ENCODE measurements around the gene ALDH7A1. TPM values are rescaled to one million over a fixed set of nuclear protein-coding genes. Genes with fewer than 3 reads are reported as not detected.

The ALDH7A1 gene
- total and polyA plus RNA-seq, 7 donors, result 16.0 to 37.0 (median 22.2) TPM

DNA sequence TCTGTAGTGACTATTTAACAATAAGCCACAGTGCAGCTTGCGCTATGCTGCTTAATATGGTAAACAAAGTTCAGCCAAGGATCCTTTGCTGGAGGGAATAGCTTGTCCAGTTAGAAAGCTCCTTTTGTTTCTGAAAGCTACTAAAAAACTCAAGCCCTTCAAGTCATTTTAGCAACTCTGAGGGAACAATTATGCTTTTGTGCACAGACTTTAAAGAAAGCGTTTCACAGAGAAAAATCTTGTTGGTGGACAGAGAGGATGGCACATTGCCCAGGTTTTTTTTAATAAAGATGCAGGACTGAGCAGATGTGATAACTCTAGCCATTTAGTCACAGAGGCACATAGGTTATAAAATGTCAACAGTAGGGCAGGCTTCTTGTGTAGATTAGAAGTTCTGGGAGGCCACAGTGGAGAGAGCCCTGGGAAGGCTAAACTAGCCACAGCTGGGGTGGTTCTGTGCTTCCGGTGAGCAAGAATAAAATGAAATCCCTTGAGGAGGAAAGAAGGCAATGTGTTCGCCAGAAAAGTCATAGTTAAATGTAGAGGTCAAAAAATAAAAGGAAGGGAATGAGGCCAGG lies 63.4 kb downstream of the ALDH7A1 start:
- Histone ChIP-seq H3K9me3 (no peaks in the 10 kb centered on the region), H3K27me3 (no peaks in the 10 kb centered on the region), H3K4me3 (no peak overlapping the region), H3K27ac (peak overlapping the region; percentile 49 to 73 (median 69)), H3K4me1 (peaks cover 0 to 21% (median 16%) of the 10 kb centered on the region in 4 donors), H3K36me3 (no peaks in the 10 kb centered on the region)
- WGBS, 2 donors, result 24 to 57% methylated on average over 4 of the region's 4 CpGs
- DNase-seq, result no peak
- intact Hi-C loops (cut with DNase I), result no loop called here
- TF ChIP-seq POLR2A (IDR thresholded peaks at IDR 0.05), result no peak
- TF ChIP-seq POLR2AphosphoS5 (IDR thresholded peaks at IDR 0.05), result peak in 1 of 4 donors; percentile 15
- TF ChIP-seq EP300 (IDR thresholded peaks at IDR 0.05), result no peak
- TF ChIP-seq, protein P1, sequence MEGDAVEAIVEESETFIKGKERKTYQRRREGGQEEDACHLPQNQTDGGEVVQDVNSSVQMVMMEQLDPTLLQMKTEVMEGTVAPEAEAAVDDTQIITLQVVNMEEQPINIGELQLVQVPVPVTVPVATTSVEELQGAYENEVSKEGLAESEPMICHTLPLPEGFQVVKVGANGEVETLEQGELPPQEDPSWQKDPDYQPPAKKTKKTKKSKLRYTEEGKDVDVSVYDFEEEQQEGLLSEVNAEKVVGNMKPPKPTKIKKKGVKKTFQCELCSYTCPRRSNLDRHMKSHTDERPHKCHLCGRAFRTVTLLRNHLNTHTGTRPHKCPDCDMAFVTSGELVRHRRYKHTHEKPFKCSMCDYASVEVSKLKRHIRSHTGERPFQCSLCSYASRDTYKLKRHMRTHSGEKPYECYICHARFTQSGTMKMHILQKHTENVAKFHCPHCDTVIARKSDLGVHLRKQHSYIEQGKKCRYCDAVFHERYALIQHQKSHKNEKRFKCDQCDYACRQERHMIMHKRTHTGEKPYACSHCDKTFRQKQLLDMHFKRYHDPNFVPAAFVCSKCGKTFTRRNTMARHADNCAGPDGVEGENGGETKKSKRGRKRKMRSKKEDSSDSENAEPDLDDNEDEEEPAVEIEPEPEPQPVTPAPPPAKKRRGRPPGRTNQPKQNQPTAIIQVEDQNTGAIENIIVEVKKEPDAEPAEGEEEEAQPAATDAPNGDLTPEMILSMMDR (IDR thresholded peaks at IDR 0.05), result no peak

DNA sequence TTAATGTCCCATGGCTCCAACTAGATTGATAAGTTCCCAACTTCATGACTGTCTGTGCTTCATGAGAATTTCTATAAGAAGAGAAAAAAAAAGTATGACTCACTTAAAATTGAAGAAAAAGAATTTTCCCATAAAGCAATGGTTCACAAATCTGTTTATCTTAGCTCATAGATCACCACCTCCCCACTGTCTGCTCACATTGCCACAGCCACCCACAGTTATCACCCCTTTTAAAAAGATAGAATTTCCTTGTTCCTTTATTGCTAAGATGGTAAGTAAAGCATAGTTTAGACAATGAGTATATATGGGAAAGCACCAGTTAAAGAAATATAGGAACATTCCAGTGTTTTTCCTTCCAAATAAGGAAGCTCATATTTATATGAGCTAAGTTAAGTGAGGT lies 67.1 kb downstream of the ALDH7A1 start:
- intact Hi-C loops (cut with DNase I), result no loop called here
- Histone ChIP-seq H3K4me1 (peaks cover 0 to 36% (median 25%) of the 10 kb centered on the region in 4 donors), H3K27me3 (no peaks in the 10 kb centered on the region), H3K9me3 (no peaks in the 10 kb centered on the region), H3K36me3 (no peaks in the 10 kb centered on the region), H3K4me3 (no peak overlapping the region), H3K27ac (no peak overlapping the region)
- TF ChIP-seq EP300 (IDR thresholded peaks at IDR 0.05) (no peak), POLR2AphosphoS5 (IDR thresholded peaks at IDR 0.05) (no peak), POLR2A (IDR thresholded peaks at IDR 0.05) (no peak)
- TF ChIP-seq, protein P1 (IDR thresholded peaks at IDR 0.05), result no peak
- DNase-seq, result no peak

DNA sequence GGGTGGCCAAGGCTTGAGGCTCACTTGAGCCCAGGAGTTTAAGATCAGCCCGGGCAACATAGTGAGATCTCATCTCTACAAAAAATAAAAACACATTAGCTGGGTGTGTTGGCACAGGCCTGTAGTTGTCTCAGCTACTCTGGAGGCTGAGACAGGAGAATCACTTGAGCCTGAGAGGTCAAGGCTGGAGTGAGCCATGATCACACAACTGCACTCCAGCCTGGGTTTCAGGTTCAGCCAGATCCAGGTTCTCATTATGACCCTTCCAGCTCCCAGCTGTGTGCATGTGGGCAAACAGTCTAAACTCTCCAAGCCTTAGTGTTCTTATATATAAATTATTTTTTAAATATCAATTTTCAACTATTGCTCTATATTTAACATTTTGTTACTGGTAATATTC lies 67.9 kb downstream of the ALDH7A1 start:
- intact Hi-C loops (cut with DNase I), result no loop called here
- no peaks in the 10 kb centered on the region for H3K27me3 ChIP-seq
- H3K9me3 ChIP-seq, result no peaks in the 10 kb centered on the region
- WGBS, 2 donors, result 96% methylated on average over 1 of the region's 1 CpG
- TF ChIP-seq POLR2A (IDR thresholded peaks at IDR 0.05) (no peak), EP300 (IDR thresholded peaks at IDR 0.05) (no peak), POLR2AphosphoS5 (IDR thresholded peaks at IDR 0.05) (no peak)
- TF ChIP-seq, protein P1 (IDR thresholded peaks at IDR 0.05), result no peak
- H3K27ac ChIP-seq, result no peak overlapping the region
- no peaks in the 10 kb centered on the region for H3K36me3 ChIP-seq
- H3K4me3 ChIP-seq, result no peak overlapping the region
- DNase-seq, result no peak
- peaks cover 0 to 31% (median 23%) of the 10 kb centered on the region in 4 donors for H3K4me1 ChIP-seq

DNA sequence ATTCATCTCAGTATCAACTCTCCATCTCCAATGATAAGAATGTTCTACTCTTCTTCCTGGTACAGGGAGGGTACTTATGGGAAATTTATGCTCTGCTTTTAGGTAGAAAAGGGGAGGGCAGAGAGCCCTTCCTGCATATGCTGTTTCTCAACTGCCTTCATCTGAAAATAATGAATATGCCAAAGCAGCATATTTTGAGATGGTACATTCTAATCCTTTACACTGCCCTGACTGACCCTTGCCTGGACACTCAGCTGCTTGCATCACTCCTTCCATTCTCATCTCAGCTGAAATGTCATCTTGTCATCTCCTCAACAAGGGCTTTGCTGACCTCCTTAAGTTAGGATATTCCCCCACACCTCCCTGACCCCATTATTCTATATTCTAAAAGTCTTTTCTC lies 68.5 kb downstream of the ALDH7A1 start:
- Histone ChIP-seq H3K27ac (no peak overlapping the region), H3K4me3 (no peak overlapping the region), H3K36me3 (no peaks in the 10 kb centered on the region), H3K9me3 (no peaks in the 10 kb centered on the region), H3K4me1 (peaks cover 0 to 31% (median 20%) of the 10 kb centered on the region in 4 donors), H3K27me3 (no peaks in the 10 kb centered on the region)
- intact Hi-C loops (cut with DNase I), result no loop called here
- TF ChIP-seq EP300 (IDR thresholded peaks at IDR 0.05) (no peak), POLR2A (IDR thresholded peaks at IDR 0.05) (no peak), POLR2AphosphoS5 (IDR thresholded peaks at IDR 0.05) (no peak)
- TF ChIP-seq, protein P1 (IDR thresholded peaks at IDR 0.05), result no peak
- DNase-seq, result no peak
